GM18870 (cell line): Measurements from ENCODE around the gene DDAH2.

Experiments used
- ATAC-seq: cut with Tn5 transposase; IDR thresholded peaks from one replicate; pipeline ENCODE4 v1.9.1; 2021; ENCODE audit warnings: moderate library complexity; ENCODE audit not compliant: unreplicated experiment

DDAH2 gene

GRCh38 chr6:31733734-31734133 lies 4.6 kb upstream of the DDAH2 start:
- no peak for ATAC-seq

- no peak for ATAC-seq
Measured at GRCh38 chr6:31732029-31732428, 2.9 kb upstream of the DDAH2 start.

GRCh38 chr6:31730631-31731086 lies 1.6 kb upstream of the DDAH2 start:
- ATAC-seq = no peak

GRCh38 chr6:31729979-31730630 lies 1.0 kb upstream of the DDAH2 start:
- no peak for ATAC-seq

- ATAC-seq = no peak
Measured at GRCh38 chr6:31729515-31729978, 448 bp upstream of the DDAH2 start.

GRCh38 chr6:31727717-31728671 lies 1.1 kb downstream of the DDAH2 start:
- no peak for ATAC-seq

- ATAC-seq = no peak
Measured at GRCh38 chr6:31727034-31727716, 1.9 kb downstream of the DDAH2 start.

- no peak for ATAC-seq
Measured at GRCh38 chr6:31725502-31726350, 3.4 kb downstream of the DDAH2 start.

GRCh38 chr6:31723980-31724691 lies 5.0 kb downstream of the DDAH2 start:
- no peak for ATAC-seq

GRCh38 chr6:31723245-31723979 lies 5.7 kb downstream of the DDAH2 start, which contains the start of gene MPIG6B:
Gene MPIG6B (plus strand): TSS chr6:31723373. CDS start chr6:31723384, 11 bp downstream.
- ATAC-seq = no peak

- no peak for ATAC-seq
Measured at GRCh38 chr6:31722173-31722572, 6.9 kb downstream of the DDAH2 start.

- no peak for ATAC-seq
Measured at GRCh38 chr6:31721351-31722020, 7.6 kb downstream of the DDAH2 start, which contains the start of gene LY6G6C. Gene LY6G6C (minus strand): TSS chr6:31721746. CDS start chr6:31721679, 67 bp downstream.

GRCh38 chr6:31720196-31720770 lies 8.8 kb downstream of the DDAH2 start:
- no peak for ATAC-seq

GRCh38 chr6:31719001-31719400 lies 10.1 kb downstream of the DDAH2 start:
- ATAC-seq = no peak

GRCh38 chr6:31718265-31718664 lies 10.8 kb downstream of the DDAH2 start:
- ATAC-seq = no peak

GRCh38 chr6:31717499-31718222 lies 11.4 kb downstream of the DDAH2 start:
- ATAC-seq = no peak
